Measurements from ENCODE around the gene PLA2R1.

DNA sequence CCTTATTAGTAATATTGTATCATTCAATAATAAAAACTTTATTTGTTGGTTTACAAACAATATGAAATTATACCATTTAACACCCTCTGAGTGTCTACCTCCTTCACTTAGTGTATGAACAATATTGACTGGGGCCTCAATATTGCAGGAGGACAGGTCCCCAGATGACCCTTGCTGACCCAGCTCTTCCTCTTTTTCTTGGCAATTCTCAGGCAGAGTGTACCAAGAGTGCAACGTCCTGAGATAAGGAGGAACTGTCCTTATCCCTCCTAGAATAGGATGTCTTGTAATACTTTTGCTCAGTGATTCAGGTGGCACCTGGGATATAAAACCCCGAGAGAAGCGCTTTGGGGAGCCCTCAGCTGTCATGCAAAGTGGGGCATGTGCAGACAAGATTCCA is 76.8 kb downstream of the PLA2R1 start:
- no peak for TF ChIP-seq CTCF (conservative IDR thresholded peaks at IDR 0.05 in 1 of 2, IDR thresholded peaks at IDR 0.05 in 1 of 2; ENCODE audit: low read depth in 1 of 2, low read length in 2 of 2)
- TF ChIP-seq EZH2 (IDR thresholded peaks at IDR 0.05; ENCODE audit: low read length, missing control alignments): no peak

Measured in fibroblast of lung (primary cell).